Mucosa of gallbladder (tissue), 1 donor: ENCODE data around the gene ELFN1. TPM values are rescaled to one million over a fixed set of nuclear protein-coding genes. Genes with fewer than 3 reads are reported as not detected.

Experiments used
- DNase-seq: peaks from one replicate; pipeline ENCODE4 v3.0.0-alpha.2; 2020; ENCODE audit warnings: low spot score
- total RNA-seq: library from RNA; stranded (reverse); gene quantifications from one replicate; pipeline ENCODE4 v1.2.1, GENCODE V29; 2021
- donor health status: DM: no; HTN: no; CAD: no.

ELFN1 gene
- total RNA-seq, 1 donor from 2014 or later = 1.4 TPM

DNA sequence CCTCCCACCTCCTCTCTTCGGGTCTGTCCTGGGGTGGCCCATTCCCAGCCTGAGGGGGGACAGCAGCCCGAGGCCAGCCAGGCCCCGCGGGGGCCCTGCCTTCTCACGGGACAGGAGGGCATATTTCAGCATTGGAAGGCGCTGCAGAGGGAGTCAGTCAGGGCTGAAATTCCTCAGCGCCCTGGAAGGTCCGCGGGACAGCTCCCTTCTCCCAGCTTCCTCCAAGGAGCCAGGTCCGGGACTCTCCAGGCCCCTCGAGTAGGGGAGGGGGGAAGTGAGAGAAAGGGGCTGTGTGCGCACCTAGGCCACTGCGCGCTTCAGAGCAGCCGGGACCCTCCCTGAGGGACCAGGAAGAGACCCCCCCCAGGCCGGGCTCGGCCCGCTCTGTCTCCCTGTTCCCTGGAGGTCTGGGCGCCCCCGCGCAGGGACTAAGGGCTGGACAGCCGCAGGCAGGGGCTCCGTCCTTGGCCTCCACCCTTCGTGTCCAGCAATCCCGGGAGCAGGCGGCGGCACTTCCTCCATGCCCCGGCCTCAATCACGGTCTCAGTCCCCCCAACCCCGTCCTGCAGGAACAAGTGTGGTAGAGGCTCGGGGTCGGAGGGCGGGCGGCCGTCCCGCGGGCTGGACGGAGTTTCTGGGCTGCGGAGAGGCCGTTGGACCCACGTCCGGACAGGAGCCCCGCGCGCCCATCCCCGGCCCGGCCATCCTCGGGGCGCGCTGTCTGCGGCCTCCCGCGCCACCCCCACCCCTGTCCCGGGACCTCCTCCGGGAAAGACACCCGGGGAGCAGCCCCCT is 6.0 kb upstream of the ELFN1 start:
- no peak for DNase-seq

GRCh38 chr7:1664711-1665548 is 5.1 kb upstream of the ELFN1 start:
- peak; percentile 52 for DNase-seq

DNA sequence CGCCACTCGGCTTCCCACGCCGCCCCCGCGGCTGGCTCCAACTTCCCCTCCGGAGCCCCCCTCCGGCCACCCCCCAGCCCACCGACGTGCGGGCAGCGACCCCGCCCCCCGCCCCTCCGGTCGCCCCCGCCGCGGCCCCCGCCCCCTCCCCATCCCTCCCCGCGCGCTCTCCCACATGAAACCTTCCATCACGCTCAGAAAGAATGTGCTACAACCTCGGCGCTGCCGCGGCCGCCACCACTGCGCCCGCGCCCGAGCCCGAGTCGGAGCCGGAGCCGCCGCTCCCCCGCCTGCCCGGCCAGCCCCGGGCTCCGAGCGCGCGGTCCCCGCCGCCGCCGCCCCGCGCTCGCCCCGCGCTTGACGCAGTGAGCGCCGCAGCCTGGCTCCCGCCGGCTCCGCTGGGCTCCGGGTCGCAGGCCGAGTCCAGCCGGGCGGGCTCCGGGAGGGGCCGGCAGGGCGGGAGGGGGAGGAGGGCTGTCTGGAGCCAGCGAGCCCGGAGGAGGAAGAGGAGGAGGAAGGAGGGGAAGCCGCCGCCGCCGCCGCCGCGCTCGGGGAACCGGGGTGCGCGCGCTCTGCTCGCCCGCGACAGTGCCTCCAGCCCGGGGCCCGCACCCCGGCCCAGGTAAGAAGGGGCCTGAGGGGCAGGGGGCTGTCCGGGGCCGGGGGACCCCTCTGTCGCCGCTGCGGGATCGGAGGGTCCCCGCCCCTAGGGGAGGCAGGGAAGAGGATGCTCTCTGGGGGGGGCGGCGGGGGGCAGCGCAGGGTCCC is 4.3 kb upstream of the ELFN1 start:
- no peak for DNase-seq

- no peak for DNase-seq
Measured at GRCh38 chr7:1666317-1666822, 3.7 kb upstream of the ELFN1 start.

DNA sequence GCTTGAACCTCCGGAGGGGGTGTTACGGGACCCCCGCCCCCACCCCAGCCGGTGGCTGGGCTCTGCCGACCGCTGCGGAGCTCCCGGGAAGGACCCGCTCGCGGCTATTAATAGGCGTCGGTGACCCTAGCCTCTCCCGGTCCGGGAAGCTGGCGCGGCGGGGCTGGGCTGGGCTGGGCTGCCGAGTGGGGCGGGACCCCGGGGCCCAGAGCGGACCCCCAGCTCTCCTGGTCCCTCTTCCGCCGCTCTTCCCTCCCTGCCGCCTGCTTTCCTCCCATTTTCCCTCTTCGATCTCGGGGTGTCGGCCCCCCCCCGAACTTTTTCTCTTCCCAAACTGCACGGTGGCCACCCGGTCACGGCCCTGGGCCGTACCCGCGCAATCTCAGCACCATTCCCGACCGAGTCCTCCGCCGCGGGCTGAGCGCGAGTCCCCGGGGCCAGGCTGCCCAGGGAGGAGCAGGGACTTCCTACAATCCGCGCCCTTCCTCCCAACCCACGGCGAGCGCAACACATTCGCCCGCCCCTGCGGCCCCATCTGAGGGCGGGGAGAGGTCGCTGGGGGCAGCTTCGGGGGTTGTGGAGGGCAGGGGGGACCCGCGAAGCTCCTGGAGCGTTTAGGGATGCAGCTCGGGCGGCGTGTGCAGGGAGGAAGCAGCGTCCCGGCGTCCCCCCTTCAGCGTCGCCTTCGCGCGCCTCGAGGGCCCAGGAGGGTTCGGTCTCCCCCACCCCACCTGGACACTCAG is 3.1 kb upstream of the ELFN1 start:
- DNase-seq = no peak

DNA sequence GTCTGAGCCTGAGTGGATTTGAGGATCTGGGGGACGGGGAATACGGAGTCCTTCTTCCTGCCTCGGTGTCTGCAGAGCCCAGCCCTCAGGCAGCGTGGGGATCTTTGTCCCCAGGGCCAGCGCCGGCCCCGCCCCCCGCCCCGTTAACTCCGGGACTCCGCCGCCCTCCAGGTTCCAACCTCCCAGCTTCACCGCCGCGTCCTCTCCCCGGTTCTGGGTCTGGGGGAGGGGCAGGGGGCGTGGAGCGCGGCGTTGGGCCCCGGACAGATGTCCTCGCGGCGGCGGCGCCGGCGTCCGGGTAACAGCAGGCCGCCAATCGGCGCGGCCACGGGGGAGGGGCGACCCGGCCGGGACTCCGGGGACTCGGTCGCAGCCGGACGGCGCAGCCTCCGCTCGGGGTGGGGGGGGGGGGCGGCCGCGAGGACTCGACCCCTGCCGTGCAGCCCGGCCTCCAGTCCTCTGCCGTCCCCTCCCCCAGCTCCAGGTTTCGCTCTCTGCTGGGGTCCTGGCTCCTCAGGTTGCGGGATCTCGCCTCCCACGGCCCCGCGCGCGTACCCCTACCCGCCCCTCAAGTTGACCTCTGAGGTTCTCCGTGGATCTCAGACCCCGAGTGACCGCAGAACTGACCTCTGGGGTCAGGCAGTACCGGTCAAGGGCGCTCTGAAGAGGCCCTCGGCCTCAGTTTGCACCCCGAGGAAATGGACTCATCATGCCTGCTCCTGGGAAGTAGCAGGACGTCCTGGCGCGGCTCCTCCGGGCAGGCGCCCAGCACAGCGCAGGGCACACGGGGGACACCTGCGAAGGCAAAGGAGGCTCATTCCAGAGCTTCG is 2.3 kb upstream of the ELFN1 start:
- no peak for DNase-seq

GRCh38 chr7:1668396-1669063 is 1.5 kb upstream of the ELFN1 start:
- no peak for DNase-seq

GRCh38 chr7:1669064-1669951 is 769 bp upstream of the ELFN1 start:
- DNase-seq = no peak

DNA sequence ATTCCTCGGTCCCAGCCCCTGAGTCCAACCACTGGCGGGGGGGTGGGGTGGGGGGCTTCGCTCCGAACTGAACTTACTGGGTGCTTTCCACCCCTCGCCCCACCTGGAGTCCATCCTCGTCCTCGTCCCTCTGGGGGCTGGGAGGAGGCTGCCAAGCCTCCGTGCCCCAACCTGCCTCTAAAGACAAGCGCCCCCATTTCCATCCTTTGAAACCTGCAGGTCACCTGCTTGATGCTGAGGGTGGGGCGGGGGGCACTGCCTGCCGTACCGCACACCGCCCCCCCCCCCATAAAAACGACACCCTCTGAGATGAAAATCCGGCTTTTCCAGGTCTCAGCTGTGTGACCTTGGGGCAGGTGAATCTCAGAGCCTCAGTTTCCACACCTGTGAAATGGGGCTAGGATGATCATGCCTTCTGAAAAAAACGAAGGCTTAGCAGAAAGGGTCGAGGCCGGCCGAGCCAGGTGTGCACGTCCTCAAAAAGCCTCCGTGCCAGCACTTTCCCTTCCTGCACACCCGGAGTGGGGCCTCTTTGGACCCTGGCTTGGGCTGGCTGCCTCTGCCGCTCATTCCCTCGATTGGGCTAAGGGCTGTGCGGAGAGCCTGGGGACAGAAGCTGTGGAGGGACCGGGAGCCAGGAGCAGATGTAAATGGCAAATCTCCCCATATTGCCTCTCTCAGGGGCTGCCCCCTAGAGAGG is 967 bp downstream of the ELFN1 start:
- DNase-seq = no peak

- no peak for DNase-seq
Measured at GRCh38 chr7:1671594-1672451, 1.7 kb downstream of the ELFN1 start.

- DNase-seq = no peak
Measured at GRCh38 chr7:1672851-1673486, 2.9 kb downstream of the ELFN1 start.

DNA sequence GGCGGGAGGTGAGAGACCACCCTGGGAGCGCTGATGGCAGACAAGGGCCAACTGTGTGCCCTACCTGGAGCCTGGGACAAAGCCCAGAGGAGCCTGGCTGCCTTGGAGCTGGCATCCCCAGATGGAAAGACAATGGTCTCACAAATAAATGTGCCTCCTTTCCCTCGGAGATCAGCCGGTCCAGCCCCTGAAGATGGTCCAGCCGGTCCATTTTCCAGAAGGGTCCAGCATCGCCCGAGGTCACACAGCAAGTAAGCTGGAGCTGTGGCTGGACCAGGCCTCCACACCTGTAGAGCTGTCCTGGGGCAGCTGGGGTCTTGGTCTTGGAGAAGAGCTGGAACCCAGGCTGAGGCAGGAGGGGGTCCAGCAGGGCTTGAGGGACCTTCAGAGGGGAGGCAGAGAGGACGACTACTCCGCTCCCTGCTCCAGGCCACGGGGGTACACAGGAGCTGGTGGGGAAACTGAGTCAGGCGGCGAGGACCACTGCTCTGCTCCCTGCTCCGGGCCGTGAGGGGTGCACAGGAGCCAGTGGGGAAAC is 3.6 kb downstream of the ELFN1 start:
- no peak for DNase-seq

DNA sequence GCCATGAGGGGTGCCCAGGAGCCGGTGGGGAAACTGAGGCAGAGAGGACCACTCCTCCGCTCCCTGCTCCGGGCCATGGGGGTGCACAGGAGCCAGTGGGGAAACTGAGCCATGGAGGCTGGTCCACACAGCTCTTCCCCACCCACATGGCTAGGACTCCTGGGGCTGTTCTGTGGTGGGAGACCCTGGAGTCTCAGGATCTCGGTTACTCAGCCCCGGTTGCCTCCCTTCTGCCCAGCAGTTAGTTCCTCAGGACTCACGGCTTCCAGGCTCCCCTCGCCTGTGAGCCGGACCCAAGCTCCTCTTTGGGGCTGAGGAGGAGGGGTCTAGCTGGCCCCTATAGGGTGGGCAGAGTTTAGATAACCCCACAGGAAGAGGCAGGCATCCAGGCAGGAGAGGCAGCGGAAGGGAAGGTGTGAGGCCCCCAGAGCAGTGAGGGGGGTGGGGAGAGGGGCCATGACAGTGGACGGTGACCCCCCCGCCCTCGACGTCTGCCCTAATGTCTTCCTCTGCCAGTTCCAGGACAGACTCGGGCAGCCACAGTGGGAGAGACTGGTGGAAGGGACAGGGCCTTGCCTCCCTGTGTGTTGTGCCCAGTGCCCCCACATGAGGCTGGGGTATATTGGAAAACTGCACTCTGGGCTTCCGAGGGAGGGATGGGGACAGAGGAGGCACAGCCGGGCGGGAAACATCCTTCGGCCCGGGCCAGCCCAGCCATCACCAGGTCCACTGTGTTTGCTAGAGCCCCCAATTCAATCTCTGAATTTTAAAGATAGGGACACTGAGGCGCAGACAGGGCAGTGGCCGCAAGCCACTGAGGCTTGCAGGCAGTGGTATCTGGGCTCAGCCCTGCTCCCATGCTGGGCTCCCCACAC is 4.3 kb downstream of the ELFN1 start:
- no peak for DNase-seq

- no peak for DNase-seq
Measured at GRCh38 chr7:1675036-1675671, 5.1 kb downstream of the ELFN1 start.
